HG03066 (cell line): Measurements from ENCODE around the gene COL19A1.
"Not testable (repeated sequence)": the region's sequence is repeated elsewhere in the genome, so short reads cannot be mapped to it uniquely, and the experiment has no call there.

Experiments used
- ATAC-seq: cut with Tn5 transposase; IDR thresholded peaks from one replicate; pipeline ENCODE4 v1.9.1; 2021; ENCODE audit warnings: low read depth; ENCODE audit not compliant: unreplicated experiment

COL19A1 gene

DNA sequence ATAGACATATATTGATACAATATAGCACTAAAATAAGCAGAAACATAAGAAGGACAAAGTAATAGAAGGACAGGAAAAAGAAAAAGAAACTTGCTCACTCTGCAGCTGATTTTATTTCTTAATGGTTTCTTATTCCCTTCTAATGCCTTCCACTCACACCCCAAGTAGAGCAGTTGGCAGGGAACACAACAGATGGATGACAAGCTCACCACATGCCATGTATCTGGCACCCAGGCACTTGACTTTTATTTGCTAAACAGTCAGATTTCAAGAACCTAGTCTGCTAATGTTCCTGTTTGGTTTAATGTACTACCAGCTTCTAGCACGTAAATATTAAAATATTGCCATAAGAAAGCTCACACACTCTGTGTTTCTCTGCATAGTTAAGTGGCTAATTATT lies 87.1 kb downstream of the COL19A1 start:
- ATAC-seq: no peak

DNA sequence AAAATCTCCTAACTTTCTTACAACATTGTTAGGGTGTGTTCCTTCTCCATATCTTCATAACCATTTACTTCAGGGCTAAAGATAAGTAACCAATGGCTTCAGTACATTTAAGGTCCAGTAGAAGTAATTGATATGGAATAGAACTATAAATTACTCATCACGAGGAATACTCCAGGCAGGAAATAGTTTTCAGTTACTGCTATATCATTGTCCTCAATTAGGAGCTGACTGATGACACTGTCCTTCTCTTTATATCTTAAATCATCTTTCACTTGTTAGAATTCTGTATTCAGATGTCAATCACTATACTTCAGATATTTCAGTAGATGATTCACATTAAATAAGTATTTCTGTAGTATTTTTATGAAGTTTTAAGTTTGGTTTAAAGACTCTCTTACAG lies 88.4 kb downstream of the COL19A1 start:
- ATAC-seq: no peak

DNA sequence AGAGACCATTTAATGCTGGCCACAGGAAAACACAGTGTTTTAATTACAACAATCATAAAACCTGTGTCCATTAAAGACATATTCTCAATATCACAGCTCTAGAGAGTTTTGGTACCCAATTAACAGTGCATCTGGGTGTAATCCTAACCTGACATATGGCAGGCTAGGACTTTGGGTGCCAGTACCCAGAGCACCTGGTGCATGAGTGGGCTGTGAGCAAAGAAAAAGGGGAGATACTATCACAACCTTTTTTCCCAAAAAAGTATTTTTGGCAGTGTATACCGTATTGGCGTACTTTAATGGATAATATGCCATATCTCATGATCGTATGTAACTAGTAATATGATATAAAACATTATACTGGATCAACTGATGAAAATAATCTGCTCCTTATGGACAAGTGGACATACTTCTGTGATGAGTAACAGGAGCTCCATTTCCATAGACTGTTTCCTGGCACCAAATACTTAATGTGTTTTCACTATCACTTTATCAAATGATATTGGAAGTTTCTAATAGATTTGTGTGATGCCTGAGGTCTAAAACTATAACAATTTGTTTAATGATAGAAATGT lies 91.7 kb downstream of the COL19A1 start:
- ATAC-seq: no peak

DNA sequence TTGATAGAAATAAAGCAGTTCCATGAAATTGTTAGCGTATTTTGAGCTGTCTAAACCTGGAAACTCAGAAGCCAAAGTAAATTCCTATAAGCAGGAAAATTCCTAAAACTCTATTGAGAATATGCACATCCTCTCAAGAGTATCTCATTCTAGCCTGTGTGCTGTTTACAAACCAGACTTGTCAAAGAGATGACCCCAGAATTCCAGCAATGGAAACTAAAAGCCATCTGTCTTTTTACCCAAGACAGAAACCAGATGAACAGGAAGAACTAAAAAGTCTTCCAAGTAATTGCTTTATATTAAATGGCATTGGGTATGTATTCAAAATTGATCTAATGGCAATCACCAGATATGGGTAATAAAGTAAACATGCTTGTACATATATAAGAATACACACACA lies 92.6 kb downstream of the COL19A1 start:
- no peak for ATAC-seq

DNA sequence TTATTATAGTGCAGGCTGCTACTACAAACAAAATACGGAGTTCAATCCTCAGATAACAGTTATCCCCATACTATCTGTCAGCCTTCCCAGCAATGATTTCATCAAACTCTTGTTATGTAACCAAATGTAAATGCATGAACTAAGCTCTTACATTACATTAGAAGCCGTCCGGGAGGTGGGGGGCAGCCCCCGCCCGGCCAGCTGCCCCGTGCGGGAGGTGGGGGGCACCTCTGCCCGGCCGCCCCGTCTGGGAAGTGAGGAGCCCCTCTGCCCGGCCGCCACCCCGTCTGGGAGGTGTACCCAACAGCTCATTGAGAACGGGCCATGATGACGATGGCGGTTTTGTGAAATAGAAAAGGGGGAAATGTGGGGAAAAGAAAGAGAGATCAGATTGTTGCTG lies 99.6 kb downstream of the COL19A1 start:
- ATAC-seq: not testable (repeated sequence)

DNA sequence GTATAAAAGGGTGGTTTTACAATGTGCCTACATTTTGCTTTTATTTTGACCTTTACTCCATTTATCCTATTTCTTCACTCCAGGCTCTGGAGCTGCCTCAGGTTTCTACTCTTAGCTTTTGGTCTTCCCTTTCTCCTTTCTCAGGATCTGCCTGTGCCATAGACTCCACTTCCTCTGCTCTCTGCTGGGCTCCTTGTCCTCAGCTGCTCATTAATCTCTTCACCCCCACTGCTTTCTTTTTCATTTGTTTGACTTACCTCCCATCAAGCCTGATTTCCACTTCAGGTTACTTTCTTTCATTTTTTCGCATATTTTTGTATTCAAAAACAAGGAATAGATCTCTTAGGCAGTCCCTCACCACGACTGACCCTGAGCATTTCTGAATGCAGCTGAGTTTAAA lies 106.8 kb downstream of the COL19A1 start:
- no peak for ATAC-seq

DNA sequence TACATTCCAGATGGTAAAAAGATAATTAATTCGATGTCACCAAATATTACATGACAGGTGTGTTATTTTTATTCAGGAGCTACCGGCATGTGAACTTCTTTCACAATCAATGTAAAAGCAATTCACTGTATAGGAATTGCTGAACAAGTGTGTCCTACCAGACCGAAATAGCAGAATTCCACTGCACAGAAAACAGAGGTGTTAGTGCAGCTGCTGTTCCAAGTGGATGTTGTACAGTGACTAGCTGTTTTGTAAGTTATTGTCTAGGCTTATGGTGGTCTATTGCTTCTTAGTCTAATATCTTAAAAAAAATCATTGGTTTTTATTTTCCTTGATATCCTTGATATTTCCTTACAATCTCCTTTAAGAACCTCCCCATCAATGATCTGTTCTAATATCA lies 107.4 kb downstream of the COL19A1 start:
- ATAC-seq: no peak

DNA sequence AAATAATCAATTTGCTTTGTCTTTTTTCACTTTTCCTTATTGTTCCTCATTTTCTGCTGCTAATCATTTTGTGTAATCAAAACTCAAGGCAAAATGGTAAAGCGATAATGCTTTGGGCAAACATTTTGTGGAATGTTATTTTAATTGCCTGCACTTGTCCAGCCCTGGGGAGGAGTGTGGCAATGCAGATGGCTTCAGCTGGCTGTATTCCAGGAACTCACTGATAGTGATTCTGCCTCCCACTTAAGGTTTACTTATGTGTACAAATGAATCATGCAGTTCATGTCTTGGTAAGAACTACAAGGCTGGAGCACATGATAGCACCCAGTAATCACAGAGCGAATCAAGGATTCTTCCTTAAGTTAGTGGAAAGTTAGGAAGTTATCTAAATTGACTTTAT lies 107.8 kb downstream of the COL19A1 start:
- no peak for ATAC-seq

DNA sequence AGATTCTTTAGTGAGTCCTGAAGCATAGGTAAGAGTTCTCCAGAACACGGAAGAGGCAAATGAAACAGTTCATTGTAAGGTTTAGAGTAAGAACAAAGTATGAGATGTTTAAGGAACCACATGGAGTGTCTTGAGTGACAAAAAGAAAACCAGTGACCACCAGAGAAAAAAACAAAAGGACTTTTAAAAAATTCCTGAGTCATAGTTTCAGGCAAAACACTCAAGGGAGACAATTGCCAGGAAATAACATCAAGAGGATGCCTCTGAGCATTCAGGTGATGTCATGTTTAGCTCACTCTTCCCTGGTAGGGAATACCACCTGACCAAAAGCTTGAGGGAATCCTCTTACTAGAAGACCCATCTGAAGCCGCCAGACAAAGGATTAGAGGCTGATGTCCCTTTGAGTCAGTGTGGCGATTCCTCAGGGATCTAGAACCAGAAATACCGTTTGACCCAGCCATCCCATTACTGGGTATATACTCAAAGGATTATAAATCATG lies 110.3 kb downstream of the COL19A1 start:
- no peak for ATAC-seq

DNA sequence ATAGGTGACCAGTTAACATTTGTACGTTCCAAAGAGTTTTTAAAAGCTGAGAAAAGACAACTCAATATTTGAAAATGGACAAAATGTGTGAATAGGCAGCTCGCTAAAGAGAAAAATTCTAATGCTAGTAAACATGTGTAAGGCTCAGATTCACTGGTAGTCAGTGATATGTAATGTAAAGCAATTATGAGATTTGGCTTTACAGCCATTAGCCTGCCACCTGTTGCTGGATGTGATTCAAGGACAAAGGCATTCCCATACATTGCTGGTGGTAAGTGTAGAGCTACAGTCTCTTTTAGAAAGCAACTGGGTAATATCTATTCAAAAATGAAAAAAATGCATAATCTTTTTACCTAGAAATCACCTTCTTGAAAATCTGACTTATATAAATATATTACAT lies 114.3 kb downstream of the COL19A1 start:
- no peak for ATAC-seq

DNA sequence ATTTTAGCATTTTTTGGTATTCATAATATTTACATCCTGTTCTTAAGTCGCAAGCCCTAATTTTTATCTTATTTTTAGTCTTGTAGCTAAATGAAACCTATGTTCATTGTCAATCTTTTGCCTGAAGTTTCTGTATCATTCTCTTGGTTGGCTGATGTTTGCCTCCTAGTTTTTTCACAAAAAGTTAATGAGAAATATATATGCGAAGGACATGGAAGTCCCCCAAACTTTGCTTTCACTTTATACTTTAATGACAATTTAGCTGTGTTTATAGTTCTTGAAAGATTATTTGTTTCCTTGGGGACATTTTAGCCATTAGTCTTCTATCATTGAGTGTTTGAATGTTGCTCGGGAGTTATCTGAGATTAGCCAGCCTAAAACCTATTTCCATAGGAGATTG lies 118.2 kb downstream of the COL19A1 start:
- no peak for ATAC-seq

DNA sequence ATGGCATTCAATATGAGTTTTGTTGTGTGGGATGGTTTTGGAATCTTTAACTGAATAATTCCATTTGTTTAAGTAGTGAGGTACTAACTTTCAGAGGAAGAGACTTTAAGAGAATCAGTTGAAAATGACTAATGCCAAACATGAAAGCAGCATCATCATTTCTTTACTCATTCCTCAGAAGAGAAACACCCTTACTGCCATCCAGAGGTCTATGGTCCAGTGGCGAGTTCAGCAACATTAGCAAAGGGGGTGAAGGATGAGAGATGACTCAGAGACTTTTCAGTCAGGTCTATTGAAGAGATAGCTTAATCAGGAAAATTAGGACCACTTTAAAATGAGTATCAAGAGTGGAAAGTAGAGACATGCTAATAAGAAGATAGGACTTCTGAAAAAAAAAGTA lies 118.8 kb downstream of the COL19A1 start:
- ATAC-seq: peak; percentile 58

DNA sequence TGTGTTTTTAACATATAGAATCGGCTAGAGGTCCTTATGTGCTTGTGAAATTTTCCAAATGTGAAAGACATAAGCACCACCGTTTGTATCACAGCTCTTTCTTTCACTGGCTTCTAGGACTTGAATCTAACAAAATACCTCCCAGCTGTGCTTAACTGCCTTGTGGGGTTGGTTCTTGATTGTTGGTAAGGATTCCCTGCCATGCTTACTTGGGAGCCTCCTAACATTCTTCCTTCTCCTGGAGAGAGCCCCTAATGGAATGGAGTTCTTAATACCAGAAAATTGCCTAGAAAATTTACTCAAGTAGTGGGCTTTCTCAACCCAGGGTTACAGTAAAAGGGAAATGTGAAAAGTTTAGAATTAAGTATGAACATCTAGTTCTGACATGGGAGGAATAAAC lies 121.2 kb downstream of the COL19A1 start:
- no peak for ATAC-seq

DNA sequence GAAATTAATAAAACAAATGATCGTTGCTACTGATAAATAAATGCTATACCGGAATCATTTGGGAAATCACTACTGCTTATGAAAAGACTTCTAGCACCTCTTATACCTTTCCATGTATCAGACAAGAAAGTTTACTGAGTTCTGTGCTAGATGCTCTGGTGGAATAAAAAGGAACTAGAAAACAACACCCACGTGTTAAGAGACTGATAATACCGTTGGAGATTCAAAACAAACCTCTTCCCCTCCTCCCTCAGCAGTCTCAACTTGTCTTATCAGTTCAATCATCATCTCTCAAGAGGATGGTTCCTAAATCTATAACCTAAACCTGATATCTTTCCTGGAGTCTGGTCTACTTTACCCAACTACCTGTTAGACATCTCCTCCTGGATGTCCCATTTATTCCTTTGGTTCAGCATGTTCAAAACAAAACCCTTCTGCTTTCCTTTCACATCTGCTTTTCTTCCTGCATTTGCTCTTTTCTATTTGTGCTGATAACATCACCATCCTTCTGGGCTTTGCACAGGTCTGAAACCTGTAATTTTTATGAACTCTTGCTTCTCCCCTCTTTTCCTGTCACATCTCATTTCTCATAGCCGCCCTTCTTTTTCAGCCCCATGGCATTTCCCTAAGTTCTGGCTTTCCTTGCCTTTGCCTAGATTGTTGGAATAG lies 122.2 kb downstream of the COL19A1 start:
- ATAC-seq: no peak

DNA sequence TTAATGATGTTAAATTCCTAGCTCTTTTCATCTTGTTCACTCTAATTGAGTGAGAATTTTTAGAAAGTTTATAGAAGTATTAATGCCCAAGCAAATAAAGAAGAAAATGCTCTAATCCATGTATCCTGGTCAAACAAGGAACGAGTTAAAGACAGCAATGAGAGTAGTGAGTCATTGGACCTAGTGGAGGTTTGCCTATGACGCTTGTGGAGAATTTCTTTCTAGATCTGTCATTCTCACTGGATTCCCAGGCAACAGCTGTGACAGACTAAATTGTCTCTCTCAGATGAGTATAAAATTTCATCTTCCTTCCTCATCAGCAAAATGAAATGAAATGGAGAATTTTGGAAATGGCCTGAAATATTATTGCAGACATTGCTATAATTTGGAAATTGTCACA lies 127.9 kb downstream of the COL19A1 start:
- ATAC-seq: no peak

DNA sequence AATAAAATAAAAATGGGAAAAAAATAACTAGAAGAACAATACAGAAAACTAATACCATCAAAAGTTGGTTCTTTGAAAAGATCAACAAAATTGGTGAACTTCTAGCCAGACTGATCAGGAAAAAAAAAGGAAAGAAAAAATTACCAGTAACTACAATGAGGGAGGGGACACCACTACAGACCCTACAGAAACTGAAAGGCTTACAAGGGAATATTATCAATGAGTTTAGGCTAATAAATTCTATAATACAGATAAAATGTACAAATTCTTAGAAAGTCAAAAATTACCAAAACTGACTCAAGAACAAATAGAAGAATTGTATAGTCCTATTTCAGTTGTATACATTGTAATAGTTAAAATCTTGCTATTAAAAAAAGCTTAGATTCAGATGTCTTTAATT lies 141.8 kb downstream of the COL19A1 start:
- no peak for ATAC-seq

DNA sequence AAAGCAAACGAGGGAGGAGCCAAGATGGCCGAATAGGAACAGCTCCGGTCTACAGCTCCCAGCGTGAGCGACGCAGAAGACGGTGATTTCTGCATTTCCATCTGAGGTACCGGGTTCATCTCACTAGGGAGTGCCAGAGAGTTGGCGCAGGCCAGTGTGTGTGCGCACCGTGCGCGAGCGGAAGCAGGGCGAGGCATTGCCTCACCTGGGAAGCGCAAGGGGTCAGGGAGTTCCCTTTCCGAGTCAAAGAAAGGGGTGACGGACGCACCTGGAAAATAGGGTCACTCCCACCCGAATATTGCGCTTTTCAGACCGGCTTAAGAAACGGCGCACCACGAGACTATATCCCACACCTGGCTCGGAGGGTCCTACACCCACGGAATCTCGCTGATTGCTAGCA lies 144.0 kb downstream of the COL19A1 start:
- not testable (repeated sequence) for ATAC-seq

DNA sequence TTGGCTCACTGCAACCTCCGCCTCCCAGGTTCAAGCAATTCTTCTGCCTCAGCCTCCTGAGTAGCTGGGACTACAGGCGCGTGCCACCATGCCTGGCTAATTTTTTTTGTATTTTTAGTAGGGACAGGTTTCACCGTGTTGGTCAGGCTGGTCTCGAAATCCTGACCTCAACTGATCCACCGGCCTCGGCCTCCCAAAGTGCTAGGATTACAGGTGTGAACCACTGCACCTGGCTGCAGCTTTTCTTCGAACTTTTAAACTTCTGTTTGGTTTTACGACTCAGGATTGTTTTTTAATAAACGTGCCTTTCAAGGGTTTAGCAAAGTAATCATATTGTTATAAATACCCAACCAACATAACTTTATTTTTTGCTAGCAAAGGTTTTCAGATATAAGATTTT lies 156.8 kb downstream of the COL19A1 start:
- not testable (repeated sequence) for ATAC-seq

DNA sequence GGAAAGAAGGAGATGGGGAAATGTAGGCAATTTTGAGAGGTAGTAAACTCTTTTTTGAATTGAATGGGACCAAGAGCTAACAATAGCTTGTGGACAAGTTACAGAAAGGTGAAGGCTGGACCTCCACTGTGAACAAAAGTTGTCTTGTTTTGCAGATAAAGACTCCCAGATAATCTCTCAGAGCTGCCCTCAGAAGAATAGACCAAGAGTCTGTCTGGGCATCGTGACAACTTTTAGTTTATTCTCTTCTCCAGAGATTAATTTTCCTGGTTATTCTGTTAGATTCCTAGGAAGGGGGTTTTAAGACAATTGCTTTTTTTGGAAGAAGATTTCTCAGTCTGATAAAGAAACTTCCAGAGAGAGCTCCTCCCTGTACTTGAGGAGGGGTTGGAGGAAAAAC lies 161.9 kb downstream of the COL19A1 start:
- ATAC-seq: no peak

DNA sequence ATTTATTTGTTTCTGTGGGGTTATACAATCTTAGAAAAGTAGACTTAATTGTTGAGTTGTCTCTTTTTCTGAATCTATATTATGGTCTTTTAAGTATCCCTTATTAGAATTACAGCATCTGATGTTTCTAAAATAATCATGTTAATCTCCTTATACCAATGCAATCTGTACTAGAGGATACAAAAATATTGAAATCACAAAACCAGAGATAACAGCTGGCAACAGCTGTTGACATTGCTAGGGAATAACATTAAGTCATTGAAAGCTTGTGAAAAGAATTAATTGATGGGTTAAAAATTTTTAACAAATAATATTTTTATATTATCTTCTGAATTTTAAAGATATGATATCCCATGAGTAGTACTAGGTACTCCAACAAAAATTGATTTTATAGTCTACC lies 162.6 kb downstream of the COL19A1 start:
- ATAC-seq: no peak

DNA sequence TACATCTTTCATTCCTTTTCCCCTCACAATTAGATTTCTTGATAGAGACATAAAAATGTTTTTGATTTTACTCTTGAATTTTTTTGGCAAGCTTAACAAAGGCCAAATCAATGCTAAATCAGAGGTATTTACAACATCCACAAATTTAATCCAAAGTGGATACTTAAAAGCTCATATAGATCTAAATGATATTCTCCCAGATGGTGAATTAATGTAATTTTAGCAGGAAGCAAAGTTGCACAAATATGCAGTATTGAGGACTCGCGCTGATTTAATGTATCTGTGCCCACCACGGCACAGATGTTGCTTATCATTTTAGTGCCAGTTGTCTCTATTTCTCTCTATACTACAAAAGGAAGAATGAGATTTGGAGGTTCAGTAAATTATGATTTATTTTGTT lies 167.4 kb downstream of the COL19A1 start:
- ATAC-seq: no peak

DNA sequence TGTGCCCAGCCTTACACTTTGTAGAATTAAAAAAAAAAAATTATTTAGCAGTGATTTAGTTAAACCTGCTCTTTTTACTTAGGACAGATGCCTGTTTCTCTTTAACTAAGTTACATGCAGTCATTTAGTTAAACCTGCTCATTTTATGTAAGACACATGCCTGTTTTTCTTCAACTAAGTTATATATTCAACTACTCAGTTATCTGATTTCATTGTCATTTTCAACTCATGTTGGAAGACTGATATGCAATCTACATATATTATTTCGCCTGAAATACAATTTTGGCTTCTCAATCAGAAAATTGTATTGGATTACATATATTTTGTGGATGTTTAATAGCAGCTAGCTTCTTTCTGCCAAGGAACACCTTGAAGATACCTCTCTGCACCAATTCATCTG lies 171.1 kb downstream of the COL19A1 start:
- ATAC-seq: no peak

DNA sequence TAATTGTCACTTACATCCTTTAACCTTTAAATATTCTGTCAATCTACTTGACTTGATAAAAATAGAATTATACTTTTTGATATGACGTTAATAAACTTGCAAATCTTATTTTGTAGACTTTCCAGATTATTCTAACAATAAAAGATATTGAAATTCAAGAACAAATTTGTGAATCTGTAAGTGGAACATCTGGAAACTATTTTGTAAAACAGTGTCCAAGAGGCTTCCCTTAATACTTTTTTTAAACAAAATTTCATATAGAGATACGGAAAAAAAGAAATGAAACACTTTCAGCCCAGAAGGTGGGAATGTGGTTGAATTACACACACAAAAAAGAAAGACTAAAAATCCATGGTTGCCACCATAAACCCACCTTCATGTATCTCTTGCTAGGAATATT lies 174.4 kb downstream of the COL19A1 start:
- no peak for ATAC-seq
